Stimulated activated naive B cell treated with anti-CD40 and anti-IgM and Interleukin-4, amounts not matched to agents 10 μg/mL and 1 μg/mL and 100 μg/mL, for 72 hours (primary cell): ENCODE measurements around the gene WNT10A.

Source experiments
- ATAC-seq, 2 donors: fragments of 150-1000 bp; cut with Tn5 transposase; replicated peaks; 2 replicates each; pipeline ENCODE4 v1.10.0; 2021; ENCODE audit warnings: moderate library complexity in 1 of 2
- DNase-seq: peaks from one replicate; pipeline ENCODE4 v3.0.0; 2021
- H3K27ac Mint-ChIP-seq: one replicate; pipeline ENCODE4 v1.8.0; 2022; ENCODE audit warnings: mild to moderate bottlenecking, mixed read lengths
- H3K27me3 Mint-ChIP-seq, 2 donors: one replicate each; pipeline ENCODE4 v1.8.0; 2022; ENCODE audit warnings: mixed read lengths in 2 of 2
- H3K36me3 Mint-ChIP-seq, 2 donors: one replicate each; pipeline ENCODE4 v1.8.0; 2022; ENCODE audit warnings: mixed read lengths in 2 of 2, mild to moderate bottlenecking in 1 of 2
- H3K4me1 Mint-ChIP-seq, 2 donors: one replicate each; pipeline ENCODE4 v1.8.0; 2022; ENCODE audit warnings: mixed read lengths in 2 of 2, mild to moderate bottlenecking in 1 of 2
- H3K4me3 Mint-ChIP-seq, 2 donors: one replicate each; pipeline ENCODE4 v1.8.0; 2022; ENCODE audit warnings: mild to moderate bottlenecking in 2 of 2, mixed read lengths in 2 of 2, moderate library complexity in 1 of 2
- H3K9me3 Mint-ChIP-seq, 2 donors: one replicate each; pipeline ENCODE4 v1.8.0; 2022; ENCODE audit warnings: mixed read lengths in 2 of 2, mild to moderate bottlenecking in 1 of 2

Gene WNT10A

DNA sequence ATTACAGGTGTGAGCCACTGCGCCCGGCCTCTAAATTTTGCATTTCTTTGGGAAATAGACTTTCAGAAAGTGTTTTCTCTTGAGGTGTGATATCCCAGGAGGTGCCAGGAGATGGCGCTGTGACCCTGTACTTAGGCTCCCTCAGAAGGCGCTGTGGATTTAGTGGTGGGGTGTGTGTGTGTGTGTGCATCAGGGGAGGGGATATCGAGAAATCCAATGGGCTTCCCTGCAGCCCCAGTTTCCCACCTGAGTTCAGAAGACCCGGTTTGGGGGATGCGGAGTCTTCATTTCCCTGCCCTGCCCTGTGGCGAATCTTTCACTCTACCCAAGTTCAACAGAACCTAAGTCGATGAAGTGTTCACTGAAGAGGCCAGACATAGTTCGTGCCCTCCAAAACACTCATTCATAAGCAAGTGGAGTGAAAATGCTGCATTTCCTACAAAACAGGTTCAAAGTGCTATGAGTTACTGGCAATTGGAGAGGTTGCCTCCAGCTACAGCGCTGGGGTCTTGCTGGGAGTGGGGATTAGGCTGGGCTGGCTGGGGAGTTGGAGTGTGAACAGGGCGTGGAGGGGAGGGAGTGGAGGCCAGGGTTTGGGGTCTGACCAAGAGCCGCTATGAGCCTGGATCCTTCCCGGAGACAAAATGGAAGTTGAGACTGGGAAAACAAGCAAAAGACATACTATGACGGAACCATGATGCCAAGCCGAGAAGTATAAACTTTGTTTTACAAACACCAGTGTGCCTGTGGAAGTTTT lies 27.6 kb upstream of the WNT10A start:
- peaks cover 68 to 71% of the 10 kb centered on the region in 2 donors for H3K27me3 Mint-ChIP-seq
- DNase-seq, result peak; percentile 25
- no peaks in the 10 kb centered on the region for H3K36me3 Mint-ChIP-seq
- no peak overlapping the region for H3K4me3 Mint-ChIP-seq
- no peaks in the 10 kb centered on the region for H3K9me3 Mint-ChIP-seq
- peak; percentile 72 to 76 for ATAC-seq
- H3K4me1 Mint-ChIP-seq, result peaks cover 4 to 9% of the 10 kb centered on the region in 2 donors
- H3K27ac Mint-ChIP-seq, result peak overlapping the region; percentile 37

DNA sequence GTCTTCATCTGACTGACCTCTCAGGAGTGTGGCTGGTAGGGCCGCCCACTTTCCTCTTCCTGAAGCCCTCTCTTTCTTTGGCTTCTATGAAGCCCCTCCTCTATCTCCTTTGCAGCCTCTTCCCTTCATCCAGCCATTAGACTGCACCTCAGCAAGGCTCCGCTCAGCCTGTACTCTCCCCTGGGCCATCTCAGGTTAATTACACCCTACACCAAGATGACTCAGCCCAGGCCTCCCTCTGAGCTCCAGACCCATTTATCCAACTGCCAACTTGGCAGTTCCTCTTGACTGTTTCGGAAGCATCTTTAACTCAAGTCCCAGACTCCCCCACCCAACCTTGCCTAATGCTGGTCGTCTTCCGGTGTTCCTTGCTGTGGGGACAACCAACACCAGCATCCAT lies 26.9 kb upstream of the WNT10A start:
- ATAC-seq (peak in 1 of 2 donors; percentile 47), DNase-seq (no peak)
- peaks cover 4 to 16% of the 10 kb centered on the region in 2 donors for H3K4me1 Mint-ChIP-seq
- H3K27ac Mint-ChIP-seq, result no peak overlapping the region
- peaks cover 74 to 78% of the 10 kb centered on the region in 2 donors for H3K27me3 Mint-ChIP-seq
- H3K36me3 Mint-ChIP-seq, result no peaks in the 10 kb centered on the region
- H3K4me3 Mint-ChIP-seq, result no peak overlapping the region
- no peaks in the 10 kb centered on the region for H3K9me3 Mint-ChIP-seq

DNA sequence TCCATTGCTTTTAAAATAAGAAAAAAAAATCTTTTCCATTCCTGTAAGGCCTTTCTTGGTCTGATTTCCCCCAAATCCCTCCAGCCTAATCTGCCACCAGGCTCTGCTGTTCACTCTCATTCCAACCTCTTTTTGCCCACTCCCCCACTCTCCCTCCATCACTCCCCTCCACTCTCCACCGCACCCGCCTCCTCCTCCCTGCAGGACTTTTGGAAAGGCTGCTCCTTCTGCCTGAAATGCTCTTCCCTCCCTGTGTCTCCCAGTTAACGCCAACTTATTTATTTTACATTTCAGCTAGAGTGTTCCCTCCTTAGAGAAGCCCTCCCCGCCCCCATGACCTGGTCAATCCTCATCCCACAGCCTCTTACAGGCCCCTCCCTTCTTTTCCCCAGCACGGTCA lies 25.8 kb upstream of the WNT10A start:
- peaks cover 81 to 86% of the 10 kb centered on the region in 2 donors for H3K27me3 Mint-ChIP-seq
- no peak for ATAC-seq

DNA sequence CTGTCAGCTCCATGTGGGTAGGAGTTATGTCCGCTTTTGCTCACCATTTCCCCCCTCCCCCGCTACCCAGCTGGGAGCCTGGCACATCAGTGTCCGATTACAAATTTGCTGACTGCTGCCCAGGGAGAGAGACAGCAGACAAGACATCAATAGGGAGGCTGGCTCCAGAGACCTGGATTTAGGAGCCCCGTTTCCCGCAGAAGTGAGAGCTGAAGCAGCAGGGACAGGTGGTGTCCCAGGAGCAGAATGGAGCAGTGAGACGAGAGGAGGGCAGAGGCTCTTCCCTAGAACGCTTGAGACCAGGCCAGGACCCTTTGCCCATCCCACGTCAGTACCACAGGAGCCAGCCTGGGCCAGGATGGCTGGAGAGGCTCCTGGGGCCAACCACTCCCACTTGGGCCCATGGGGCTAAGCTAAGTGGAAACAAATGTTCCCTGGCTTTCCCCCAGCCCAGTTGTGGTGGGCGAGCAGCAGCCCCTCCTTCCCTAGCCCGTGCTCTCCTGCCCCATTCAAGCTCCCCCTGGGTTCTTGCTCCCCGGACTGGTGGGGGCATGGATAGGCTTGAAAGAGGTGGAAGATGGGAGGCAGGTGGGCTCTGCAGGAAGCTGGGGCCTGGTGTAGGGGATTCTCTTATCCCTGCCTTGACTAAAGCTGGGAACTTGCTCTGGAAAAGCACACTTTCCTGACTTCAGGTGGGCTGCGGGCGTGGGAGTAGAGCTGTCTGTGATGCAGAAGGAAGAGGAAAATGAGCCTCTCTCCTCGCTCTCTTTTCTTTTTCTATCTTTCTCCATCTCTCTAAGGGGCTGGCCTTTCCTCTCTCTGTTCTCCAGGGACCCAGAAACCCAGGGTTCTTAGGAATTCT lies 25.1 kb upstream of the WNT10A start:
- H3K36me3 Mint-ChIP-seq, result no peaks in the 10 kb centered on the region
- DNase-seq (no peak), ATAC-seq (no peak)
- H3K27ac Mint-ChIP-seq, result no peak overlapping the region
- H3K4me3 Mint-ChIP-seq, result no peak overlapping the region
- no peaks in the 10 kb centered on the region for H3K9me3 Mint-ChIP-seq
- H3K4me1 Mint-ChIP-seq, result peaks cover 11 to 29% of the 10 kb centered on the region in 2 donors
- H3K27me3 Mint-ChIP-seq, result peaks cover 81 to 86% of the 10 kb centered on the region in 2 donors

More for the DNA sequence above, 25.8 kb upstream of the WNT10A start:
- no peak overlapping the region for H3K4me3 Mint-ChIP-seq
- no peak for DNase-seq
- H3K9me3 Mint-ChIP-seq, result no peaks in the 10 kb centered on the region
- no peak overlapping the region for H3K27ac Mint-ChIP-seq
- H3K4me1 Mint-ChIP-seq, result peaks cover 4 to 22% of the 10 kb centered on the region in 2 donors
- H3K36me3 Mint-ChIP-seq, result no peaks in the 10 kb centered on the region

DNA sequence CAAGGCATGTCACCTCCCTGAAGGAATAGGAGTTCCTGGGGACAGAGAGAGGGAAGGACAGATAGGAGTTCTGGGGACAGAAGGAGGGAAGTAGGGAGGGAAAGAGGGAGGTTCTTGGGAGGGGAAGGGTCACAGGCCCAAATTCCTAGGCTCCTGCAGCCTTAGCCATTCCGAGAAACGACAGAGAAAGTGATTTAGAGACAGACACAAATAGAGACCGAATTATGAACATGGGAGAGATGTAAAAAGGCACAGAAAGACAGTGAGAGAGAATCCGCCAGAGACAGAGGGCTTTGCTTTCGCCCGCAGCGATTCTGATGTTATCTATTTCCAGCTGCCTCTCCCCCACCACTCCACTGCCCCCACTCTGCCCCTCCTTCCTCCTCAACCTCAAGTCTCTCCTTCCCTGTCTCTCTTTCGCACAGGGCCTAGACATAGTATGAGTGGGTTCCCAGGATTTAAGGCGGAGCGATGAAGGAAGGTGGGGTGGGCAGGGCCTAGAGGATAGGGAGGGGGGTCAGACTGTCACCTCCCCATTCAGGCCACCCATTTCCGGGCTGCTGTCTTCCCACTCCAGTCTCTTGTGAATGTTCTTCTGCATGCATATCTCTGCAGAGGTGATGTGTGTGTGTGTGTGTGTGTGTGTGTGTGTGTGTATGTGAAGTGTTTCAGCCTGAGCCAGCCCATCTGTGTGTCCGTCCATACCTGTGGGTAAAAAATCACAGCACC lies 24.3 kb upstream of the WNT10A start:
- H3K4me3 Mint-ChIP-seq, result no peak overlapping the region
- H3K9me3 Mint-ChIP-seq, result no peaks in the 10 kb centered on the region
- DNase-seq (no peak), ATAC-seq (no peak)
- peaks cover 15 to 35% of the 10 kb centered on the region in 2 donors for H3K4me1 Mint-ChIP-seq
- H3K27ac Mint-ChIP-seq, result no peak overlapping the region
- H3K27me3 Mint-ChIP-seq, result peaks cover 80 to 86% of the 10 kb centered on the region in 2 donors
- no peaks in the 10 kb centered on the region for H3K36me3 Mint-ChIP-seq

DNA sequence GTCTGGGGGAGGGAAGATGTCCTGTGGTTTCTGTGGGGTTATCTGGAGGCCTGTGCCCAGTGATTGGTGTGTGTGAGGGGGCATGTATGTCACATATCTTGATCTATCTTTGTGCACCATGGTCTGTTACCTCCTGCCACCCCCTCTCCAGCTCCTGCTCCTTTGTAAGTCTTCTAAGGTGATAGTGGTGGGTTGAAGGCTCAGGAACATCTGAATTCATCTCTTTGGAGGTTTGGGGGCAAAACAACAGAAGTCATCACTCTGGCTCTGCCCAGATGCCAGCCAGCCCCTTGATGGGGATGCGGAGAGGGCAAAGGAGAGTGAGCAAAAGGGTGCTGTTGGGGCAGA lies 23.8 kb upstream of the WNT10A start:
- Mint-ChIP-seq H3K36me3 (no peaks in the 10 kb centered on the region), H3K27me3 (peaks cover 85 to 90% of the 10 kb centered on the region in 2 donors), H3K4me3 (no peak overlapping the region), H3K4me1 (peaks cover 15 to 35% of the 10 kb centered on the region in 2 donors), H3K9me3 (no peaks in the 10 kb centered on the region), H3K27ac (no peak overlapping the region)
- ATAC-seq (no peak), DNase-seq (no peak)

DNA sequence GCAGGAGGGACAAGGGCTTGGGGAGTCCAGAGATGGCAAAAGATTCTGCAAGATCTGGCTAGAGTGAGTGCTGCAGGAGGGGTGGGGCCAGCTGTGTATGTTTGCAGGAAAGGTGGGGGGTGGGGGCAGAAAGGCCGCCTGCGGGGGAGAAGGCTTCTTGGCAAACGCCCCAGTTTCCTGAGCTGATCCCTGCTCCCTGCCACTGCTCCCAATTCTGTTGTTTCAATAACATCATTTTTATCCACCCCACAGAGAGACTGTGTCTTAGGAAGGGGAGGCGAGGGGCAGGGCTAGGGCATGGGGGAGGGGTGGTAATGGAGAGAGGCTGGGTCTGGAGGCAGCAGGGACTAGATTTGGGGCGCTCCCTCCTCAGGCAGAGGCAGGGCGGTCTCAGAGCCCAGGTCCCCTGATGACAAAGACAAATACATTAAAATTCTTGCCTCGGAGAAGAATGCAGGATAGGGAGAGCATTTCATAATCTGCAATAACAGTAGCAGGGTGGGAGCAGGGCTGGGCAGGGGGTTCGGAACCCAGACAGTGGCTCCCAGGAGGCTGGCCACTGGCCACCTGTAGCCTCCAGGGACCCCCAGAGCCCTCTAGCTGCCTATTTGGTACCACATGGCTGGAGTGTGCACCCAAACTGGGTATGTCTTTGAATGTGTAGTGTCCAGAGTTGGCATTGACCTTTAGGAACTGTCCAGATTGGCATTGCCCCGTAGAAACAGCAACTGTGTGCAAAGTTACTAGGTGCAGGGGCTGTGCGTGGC lies 23.1 kb upstream of the WNT10A start:
- H3K9me3 Mint-ChIP-seq, result no peaks in the 10 kb centered on the region
- no peak for ATAC-seq
- peaks cover 15 to 35% of the 10 kb centered on the region in 2 donors for H3K4me1 Mint-ChIP-seq
- peaks cover 87 to 94% of the 10 kb centered on the region in 2 donors for H3K27me3 Mint-ChIP-seq
- no peak overlapping the region for H3K4me3 Mint-ChIP-seq
- no peaks in the 10 kb centered on the region for H3K36me3 Mint-ChIP-seq
- DNase-seq, result no peak
- H3K27ac Mint-ChIP-seq, result no peak overlapping the region

DNA sequence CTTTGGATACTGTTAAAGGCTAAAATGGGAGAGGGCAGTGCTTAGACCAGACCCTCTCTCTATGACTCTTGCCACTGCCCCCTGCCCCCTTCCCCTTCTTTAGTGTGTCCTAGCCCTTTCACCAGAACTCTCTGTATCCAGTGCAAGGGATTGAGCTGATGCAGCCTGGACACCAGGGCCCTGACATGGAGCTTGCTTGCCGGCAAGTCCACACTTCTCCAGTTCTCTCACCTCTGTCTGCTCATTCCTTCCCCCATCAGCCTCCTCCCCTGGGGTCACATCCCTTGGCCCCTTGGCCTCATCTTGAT lies 22.6 kb upstream of the WNT10A start:
- no peak overlapping the region for H3K4me3 Mint-ChIP-seq
- no peak for DNase-seq
- ATAC-seq, result no peak
- no peaks in the 10 kb centered on the region for H3K36me3 Mint-ChIP-seq
- peaks cover 86 to 94% of the 10 kb centered on the region in 2 donors for H3K27me3 Mint-ChIP-seq
- no peaks in the 10 kb centered on the region for H3K9me3 Mint-ChIP-seq
- peaks cover 14 to 31% of the 10 kb centered on the region in 2 donors for H3K4me1 Mint-ChIP-seq
- H3K27ac Mint-ChIP-seq, result no peak overlapping the region

DNA sequence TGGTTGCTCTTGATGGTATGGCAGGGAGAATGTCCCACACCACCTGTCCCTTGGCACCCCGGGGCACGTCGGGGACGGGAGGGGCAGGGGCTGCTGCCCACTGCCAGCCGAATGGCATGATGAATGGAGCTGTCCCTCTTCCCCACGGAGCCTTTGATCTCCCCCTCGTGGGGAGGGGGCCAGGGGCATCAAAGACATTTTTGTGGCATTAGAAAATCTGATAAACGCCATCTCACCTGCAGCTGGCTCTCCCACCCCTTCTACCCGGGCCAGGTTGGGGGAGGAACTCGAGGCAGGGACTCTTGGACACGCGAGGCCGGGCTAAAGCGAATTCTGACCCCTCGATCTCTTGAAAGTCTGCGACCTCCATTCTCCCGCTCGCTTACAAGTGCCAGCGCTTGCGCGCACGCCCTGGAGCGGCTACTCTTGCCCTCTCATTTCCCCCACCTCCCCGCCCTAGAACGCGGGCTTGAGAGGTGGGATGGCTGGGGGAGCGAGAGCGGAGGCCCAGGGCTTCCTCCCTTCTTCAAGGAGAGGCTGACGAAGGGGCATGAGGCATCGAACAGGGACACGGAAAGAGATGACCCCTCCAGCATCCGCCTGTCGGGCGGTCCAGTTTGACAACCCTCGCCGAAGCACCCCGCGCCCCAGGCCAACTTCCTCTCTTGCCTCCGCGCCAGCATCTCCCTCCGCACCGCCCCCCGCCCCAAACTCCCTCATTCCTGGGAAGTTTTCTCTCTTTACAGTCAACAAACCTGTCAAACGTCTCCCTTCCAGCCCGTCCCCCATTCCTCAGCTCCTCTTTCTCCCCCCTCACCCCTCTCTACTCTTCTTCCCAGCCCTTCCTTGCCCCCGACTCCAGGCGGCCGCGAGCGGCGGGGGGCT lies 21.7 kb upstream of the WNT10A start:
- H3K27me3 Mint-ChIP-seq, result peaks cover 86 to 94% of the 10 kb centered on the region in 2 donors
- no peak overlapping the region for H3K27ac Mint-ChIP-seq
- ATAC-seq, result no peak
- peaks cover 14 to 27% of the 10 kb centered on the region in 2 donors for H3K4me1 Mint-ChIP-seq
- no peaks in the 10 kb centered on the region for H3K9me3 Mint-ChIP-seq
- no peak for DNase-seq
- H3K4me3 Mint-ChIP-seq, result peak overlapping the region; percentile 70
- H3K36me3 Mint-ChIP-seq, result no peaks in the 10 kb centered on the region

DNA sequence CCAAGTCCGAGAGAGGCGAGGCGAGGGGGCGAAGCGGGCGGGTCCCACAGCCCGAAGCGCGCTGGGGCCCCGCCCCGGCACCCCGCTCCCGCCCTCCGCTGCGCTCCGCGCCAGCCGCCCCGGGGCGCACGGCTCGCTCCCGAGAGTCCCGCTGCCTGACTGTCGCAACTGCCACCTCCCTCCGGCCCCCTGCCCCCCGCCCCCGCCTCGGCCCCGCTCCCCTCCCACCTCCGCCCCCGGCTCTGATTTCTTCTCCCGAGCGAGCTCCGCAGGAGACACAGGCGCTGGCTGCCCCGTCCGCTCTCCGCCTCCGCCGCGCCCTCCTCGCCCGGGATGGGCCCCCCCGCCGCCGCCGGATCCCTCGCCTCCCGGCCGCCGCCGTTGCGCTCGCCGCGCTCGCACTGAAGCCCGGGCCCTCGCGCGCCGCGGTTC lies 21.1 kb upstream of the WNT10A start, which contains the start of gene WNT6:
WNT6 (plus strand) TSS at position 250 of the 432 bp plus-strand sequence. CDS start 233 bp downstream, outside the sequence.
- peaks cover 14 to 27% of the 10 kb centered on the region in 2 donors for H3K4me1 Mint-ChIP-seq
- peaks cover 85 to 94% of the 10 kb centered on the region in 2 donors for H3K27me3 Mint-ChIP-seq
- H3K9me3 Mint-ChIP-seq, result no peaks in the 10 kb centered on the region
- DNase-seq (no peak), ATAC-seq (peak in 1 of 2 donors; percentile 33)
- H3K27ac Mint-ChIP-seq, result peak within 1 kb of the TSS; percentile 63
- H3K36me3 Mint-ChIP-seq, result no peaks in the 10 kb centered on the region
- peak within 1 kb of the TSS; percentile 77 to 78 for H3K4me3 Mint-ChIP-seq

DNA sequence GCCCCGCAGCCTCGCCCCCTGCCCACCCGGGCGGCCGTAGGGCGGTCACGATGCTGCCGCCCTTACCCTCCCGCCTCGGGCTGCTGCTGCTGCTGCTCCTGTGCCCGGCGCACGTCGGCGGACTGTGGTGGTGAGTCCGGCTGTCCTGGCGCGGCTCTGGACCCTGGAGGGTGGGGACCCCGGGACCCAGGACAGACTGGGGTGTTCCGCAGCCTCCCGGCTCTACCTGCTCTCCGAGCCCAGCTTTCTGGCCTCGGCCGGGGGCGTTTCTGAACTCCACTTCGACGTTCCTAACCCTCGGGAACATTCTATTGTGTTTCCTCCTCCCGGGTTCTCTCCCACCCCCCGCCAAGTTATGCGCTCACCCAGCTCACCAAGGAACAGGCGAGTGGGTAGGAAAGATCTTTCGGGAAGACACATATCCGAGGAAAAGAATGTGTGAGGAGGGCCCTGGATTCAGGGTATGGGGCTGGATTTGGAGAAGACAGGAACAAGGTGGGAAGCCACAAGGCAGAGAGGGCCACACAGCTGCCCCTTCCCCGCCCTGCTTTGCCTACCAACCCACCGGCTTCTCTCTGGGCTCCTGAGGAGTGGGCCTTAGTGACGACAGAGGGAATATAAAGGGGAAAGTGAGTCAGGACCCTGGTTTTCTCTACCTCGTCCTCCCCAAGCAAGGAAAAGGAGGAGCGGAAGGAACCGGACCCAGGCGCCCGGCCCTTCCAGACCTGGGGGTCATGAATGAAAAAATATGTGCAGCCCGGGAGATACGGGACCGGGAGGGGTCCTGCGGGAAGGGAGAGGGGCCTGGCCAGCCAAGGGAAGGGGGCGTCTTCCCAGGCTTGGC lies 20.4 kb upstream of the WNT10A start:
- Mint-ChIP-seq H3K36me3 (no peaks in the 10 kb centered on the region), H3K4me3 (peak overlapping the region; percentile 77 to 78), H3K27ac (peak overlapping the region; percentile 63), H3K4me1 (peaks cover 12 to 27% of the 10 kb centered on the region in 2 donors), H3K9me3 (no peaks in the 10 kb centered on the region), H3K27me3 (peaks cover 85 to 94% of the 10 kb centered on the region in 2 donors)
- no peak for DNase-seq
- no peak for ATAC-seq

DNA sequence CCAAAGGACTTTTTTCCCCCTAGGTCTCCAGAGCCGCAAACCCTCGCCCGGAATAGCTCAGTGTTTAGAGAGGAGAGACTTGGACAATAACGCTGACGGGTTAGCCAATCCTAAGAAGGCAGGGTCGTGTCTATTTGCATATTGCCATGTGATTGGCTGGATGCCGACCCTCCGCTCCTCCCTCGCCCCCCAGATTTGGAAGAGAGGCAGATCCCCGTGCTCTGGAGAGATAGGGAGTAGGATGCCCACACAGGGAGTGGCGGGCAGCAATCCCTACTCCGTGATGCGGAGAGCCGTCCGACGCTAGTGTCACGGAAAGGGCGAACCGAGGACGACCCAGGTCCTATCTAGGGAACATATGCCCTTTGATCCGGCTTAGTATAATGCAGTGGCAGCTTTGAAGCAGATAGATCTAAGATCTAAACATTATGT lies 19.7 kb upstream of the WNT10A start:
- no peak for ATAC-seq
- H3K36me3 Mint-ChIP-seq, result no peaks in the 10 kb centered on the region
- no peak overlapping the region for H3K4me3 Mint-ChIP-seq
- H3K9me3 Mint-ChIP-seq, result no peaks in the 10 kb centered on the region
- no peak overlapping the region for H3K27ac Mint-ChIP-seq
- H3K4me1 Mint-ChIP-seq, result peaks cover 11 to 27% of the 10 kb centered on the region in 2 donors
- H3K27me3 Mint-ChIP-seq, result peaks cover 83 to 93% of the 10 kb centered on the region in 2 donors
- no peak for DNase-seq
